ENCODE measurements around the gene POPDC3. TPM values are rescaled to one million over a fixed set of nuclear protein-coding genes. Genes with fewer than 3 reads are reported as not detected.

POPDC3 gene
- total and polyA plus RNA-seq, 10 of the 15 experiments (the other 5 are each of a cell fraction or from before 2014, with no cell fraction given) = 1.6 TPM; not detected in 9

DNA sequence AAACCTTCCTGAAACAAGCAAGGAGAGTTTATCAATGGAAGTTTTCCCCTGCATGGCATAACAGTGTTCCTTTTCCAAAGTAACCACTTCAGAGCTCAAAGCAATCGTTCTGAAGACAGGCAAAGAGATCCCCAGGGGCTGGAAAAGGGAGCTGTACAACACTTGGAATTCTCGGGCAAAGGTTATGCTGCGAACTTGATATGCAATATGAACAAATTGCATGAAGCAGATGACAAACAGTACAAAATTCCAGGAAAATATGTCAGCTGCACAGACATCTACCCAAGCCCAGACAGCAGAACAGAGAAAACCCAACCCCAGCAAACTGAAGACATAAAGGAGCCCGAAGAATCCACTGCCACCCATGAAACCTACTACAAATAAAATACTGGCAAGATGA is 18.4 kb downstream of the POPDC3 start:
- ChIA-PET CTCF (no interaction called here), SMC1A (ENCODE audit: uncharacterized antibody, unreplicated experiment) (no interaction called here), POLR2A (no interaction called here), RAD21 (ENCODE audit: unreplicated experiment) (no interaction called here)
- Histone ChIP-seq H4K20me1 (ENCODE audit: control insufficient read depth, insufficient read depth) (no peaks in the 10 kb centered on the region), H3K9ac (ENCODE audit: control insufficient read depth, insufficient read depth, low read length) (no peak overlapping the region), H3K4me1 (ENCODE audit: control insufficient read depth, insufficient read depth, low read length) (no peaks in the 10 kb centered on the region), H2AFZ (ENCODE audit: control insufficient read depth, low read depth, low read length) (no peak overlapping the region), H3K27me3 (replicated peaks in 1 of 2; ENCODE audit: control insufficient read depth in 2 of 2, insufficient read depth in 2 of 2, low read length in 1 of 2) (no peaks in the 10 kb centered on the region; a peak in 1 of 4 replicates), H3K4me2 (ENCODE audit: control insufficient read depth, insufficient read depth) (no peak overlapping the region), H3K36me3 (ENCODE audit: control insufficient read depth in 2 of 2, insufficient read depth in 2 of 2, low read length in 1 of 2) (no peaks in the 10 kb centered on the region), H3K27ac (ENCODE audit: control insufficient read depth, insufficient read depth) (no peak overlapping the region), H3K79me2 (ENCODE audit: control insufficient read depth, insufficient read depth, low read length) (no peaks in the 10 kb centered on the region), H3K4me3 (no peak overlapping the region), H3K9me3 (replicated peaks; ENCODE audit: control insufficient read depth, insufficient read depth, low read length) (no peaks in the 10 kb centered on the region)
- ATAC-seq (no peak), FAIRE-seq (no peak), DNase-seq (ENCODE audit: low read depth, low spot score) (no peak)
- 42% methylated on average over 4 of the region's 4 CpGs for whole genome bisulfite sequencing (ENCODE audit: insufficient coverage, insufficient replicate concordance, low lambda C conversion rate, missing lambda C conversion rate)
- intact Hi-C loops (cut with micrococcal nuclease; ENCODE audit: unreplicated experiment) (no loop called here), in situ Hi-C loops (cut with MboI) (no loop called here)
- no TSS peak for BruUV-seq (replicated peaks)
- TF ChIP-seq NFYA (IDR thresholded peaks at IDR 0.05; ENCODE audit: borderline replicate concordance, low read depth, low read length) = no peak
- no peak for TF ChIP-seq POLR2AphosphoS2 (IDR thresholded peaks at IDR 0.05; ENCODE audit: low read depth, low read length)
- TF ChIP-seq IKZF1 (conservative IDR thresholded peaks at IDR 0.05) = no peak
- TF ChIP-seq GATAD2B (conservative IDR thresholded peaks at IDR 0.05; ENCODE audit: low read depth) = no peak
- no peak for TF ChIP-seq NR2C2 (IDR thresholded peaks at IDR 0.05; ENCODE audit: borderline replicate concordance, control insufficient read depth, insufficient read length, low read depth)
- no peak for TF ChIP-seq TCF3 (IDR thresholded peaks at IDR 0.05; ENCODE audit: borderline replicate concordance, insufficient read depth, low read depth, low read length)
- no peak for TF ChIP-seq LARP7 (IDR thresholded peaks at IDR 0.05)
- TF ChIP-seq, protein P1, sequence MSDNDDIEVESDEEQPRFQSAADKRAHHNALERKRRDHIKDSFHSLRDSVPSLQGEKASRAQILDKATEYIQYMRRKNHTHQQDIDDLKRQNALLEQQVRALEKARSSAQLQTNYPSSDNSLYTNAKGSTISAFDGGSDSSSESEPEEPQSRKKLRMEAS (IDR thresholded peaks at IDR 0.05; ENCODE audit: low read depth, low read length) = no peak
- TF ChIP-seq, protein P2, sequence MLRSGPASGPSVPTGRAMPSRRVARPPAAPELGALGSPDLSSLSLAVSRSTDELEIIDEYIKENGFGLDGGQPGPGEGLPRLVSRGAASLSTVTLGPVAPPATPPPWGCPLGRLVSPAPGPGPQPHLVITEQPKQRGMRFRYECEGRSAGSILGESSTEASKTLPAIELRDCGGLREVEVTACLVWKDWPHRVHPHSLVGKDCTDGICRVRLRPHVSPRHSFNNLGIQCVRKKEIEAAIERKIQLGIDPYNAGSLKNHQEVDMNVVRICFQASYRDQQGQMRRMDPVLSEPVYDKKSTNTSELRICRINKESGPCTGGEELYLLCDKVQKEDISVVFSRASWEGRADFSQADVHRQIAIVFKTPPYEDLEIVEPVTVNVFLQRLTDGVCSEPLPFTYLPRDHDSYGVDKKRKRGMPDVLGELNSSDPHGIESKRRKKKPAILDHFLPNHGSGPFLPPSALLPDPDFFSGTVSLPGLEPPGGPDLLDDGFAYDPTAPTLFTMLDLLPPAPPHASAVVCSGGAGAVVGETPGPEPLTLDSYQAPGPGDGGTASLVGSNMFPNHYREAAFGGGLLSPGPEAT (IDR thresholded peaks at IDR 0.05; ENCODE audit: low read depth) = no peak

Data from GM12878 (cell line).